ENCODE measurements around the gene RNGTT. TPM values are rescaled to one million over a fixed set of nuclear protein-coding genes. Genes with fewer than 3 reads are reported as not detected.
"Not testable (repeated sequence)": the region's sequence is repeated elsewhere in the genome, so short reads cannot be mapped to it uniquely, and the experiment has no call there.

Gene RNGTT
- total RNA-seq, 1 donor from 2014 or later = 13.4 TPM

DNA sequence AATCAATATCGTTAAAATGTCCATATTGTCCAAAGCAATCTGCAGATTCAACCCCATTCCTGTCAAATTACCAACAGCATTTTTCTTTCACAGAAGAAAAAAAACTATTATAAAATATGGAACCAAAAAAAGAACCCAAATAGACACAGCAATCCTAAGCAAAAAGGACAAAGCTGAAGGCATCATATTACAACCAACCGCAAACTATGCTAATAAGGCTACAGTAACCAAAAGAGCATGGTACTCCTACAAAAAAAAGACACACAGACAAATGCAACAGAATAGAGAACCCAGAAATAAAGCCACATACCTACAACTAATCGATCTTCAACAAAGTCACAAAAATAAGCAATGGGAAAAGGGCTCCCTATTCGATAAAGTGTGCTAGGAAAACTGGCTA is 49.2 kb downstream of the RNGTT start:
- Mint-ChIP-seq H3K27ac (no peak overlapping the region), H3K4me3 (no peak overlapping the region), H3K36me3 (peaks cover 20% of the 10 kb centered on the region), H3K9me3 (peaks cover 7% of the 10 kb centered on the region), H3K4me1 (ENCODE audit: unreplicated experiment) (peaks cover 9% of the 10 kb centered on the region), H3K27me3 (no peaks in the 10 kb centered on the region)
- no peak for DNase-seq (ENCODE audit: extremely low spot score, unreplicated experiment)
- TF ChIP-seq, protein P1, sequence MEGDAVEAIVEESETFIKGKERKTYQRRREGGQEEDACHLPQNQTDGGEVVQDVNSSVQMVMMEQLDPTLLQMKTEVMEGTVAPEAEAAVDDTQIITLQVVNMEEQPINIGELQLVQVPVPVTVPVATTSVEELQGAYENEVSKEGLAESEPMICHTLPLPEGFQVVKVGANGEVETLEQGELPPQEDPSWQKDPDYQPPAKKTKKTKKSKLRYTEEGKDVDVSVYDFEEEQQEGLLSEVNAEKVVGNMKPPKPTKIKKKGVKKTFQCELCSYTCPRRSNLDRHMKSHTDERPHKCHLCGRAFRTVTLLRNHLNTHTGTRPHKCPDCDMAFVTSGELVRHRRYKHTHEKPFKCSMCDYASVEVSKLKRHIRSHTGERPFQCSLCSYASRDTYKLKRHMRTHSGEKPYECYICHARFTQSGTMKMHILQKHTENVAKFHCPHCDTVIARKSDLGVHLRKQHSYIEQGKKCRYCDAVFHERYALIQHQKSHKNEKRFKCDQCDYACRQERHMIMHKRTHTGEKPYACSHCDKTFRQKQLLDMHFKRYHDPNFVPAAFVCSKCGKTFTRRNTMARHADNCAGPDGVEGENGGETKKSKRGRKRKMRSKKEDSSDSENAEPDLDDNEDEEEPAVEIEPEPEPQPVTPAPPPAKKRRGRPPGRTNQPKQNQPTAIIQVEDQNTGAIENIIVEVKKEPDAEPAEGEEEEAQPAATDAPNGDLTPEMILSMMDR (conservative IDR thresholded peaks at IDR 0.05) = no peak

DNA sequence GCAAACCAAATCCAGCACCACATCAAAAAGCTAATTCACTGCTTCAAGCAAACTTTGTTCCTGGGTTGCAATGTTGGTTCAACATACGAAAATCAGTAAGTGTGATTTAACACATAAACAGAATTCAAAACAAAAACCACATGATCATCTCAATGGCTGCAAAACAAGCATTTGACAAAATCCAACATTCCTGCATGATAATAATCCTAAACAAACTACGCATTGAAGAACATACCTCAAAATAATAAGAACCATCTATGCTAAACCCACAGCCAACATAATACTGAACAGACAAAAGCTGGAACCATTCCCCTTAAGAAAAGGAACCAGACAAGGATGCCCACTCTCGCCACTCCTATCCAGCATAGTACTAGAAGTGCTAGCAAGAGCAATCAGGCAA is 49.9 kb downstream of the RNGTT start:
- DNase-seq (ENCODE audit: extremely low spot score, unreplicated experiment) = no peak
- Mint-ChIP-seq H3K27me3 (no peaks in the 10 kb centered on the region), H3K27ac (no peak overlapping the region), H3K9me3 (peaks cover 7% of the 10 kb centered on the region), H3K4me1 (ENCODE audit: unreplicated experiment) (peaks cover 9% of the 10 kb centered on the region), H3K4me3 (no peak overlapping the region), H3K36me3 (peaks cover 20% of the 10 kb centered on the region)
- TF ChIP-seq, protein P1 (conservative IDR thresholded peaks at IDR 0.05) = no peak

DNA sequence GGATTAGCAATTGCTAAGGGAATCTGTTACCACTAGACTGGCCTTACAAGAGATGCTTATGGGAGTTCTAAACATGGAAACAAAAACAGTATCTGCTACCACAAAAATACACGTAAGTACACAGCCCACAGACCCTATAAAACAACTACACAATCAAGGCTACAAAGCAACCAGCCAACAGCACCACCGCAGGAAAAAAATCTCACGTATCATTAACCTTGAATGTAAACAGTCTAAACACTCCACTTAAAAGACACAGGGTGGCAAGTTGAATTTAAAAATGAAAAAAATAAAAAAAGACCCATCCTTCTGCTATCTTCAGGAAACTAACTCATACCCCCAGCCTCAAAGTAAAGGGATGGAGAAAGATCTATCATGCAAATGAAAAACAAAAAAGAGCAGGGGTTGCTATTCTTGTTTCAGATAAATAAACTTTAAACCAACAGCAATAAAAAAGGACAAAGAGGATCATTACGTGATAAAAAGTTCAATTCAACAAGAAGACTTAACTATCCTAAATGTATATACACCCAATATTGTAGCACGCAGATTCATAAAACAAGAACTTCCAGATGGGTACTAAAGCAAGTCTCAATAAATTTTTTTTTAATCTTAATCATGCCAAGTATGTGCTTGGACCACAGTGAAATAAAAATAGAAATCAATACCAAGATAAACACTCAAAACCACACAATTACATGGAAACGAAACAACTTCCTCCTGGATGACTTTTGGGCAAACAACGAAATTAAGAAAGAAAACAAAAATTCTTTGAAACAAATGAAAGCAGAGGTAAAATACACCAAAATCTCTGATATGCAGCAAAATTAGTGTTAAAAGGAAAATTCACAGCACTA is 52.3 kb downstream of the RNGTT start:
- Mint-ChIP-seq H3K4me1 (ENCODE audit: unreplicated experiment) (peaks cover 5% of the 10 kb centered on the region), H3K27ac (no peak overlapping the region), H3K27me3 (no peaks in the 10 kb centered on the region), H3K9me3 (peaks cover 7% of the 10 kb centered on the region), H3K36me3 (peaks cover 19% of the 10 kb centered on the region), H3K4me3 (no peak overlapping the region)
- TF ChIP-seq, protein P1 (conservative IDR thresholded peaks at IDR 0.05) = no peak
- no peak for DNase-seq (ENCODE audit: extremely low spot score, unreplicated experiment)

DNA sequence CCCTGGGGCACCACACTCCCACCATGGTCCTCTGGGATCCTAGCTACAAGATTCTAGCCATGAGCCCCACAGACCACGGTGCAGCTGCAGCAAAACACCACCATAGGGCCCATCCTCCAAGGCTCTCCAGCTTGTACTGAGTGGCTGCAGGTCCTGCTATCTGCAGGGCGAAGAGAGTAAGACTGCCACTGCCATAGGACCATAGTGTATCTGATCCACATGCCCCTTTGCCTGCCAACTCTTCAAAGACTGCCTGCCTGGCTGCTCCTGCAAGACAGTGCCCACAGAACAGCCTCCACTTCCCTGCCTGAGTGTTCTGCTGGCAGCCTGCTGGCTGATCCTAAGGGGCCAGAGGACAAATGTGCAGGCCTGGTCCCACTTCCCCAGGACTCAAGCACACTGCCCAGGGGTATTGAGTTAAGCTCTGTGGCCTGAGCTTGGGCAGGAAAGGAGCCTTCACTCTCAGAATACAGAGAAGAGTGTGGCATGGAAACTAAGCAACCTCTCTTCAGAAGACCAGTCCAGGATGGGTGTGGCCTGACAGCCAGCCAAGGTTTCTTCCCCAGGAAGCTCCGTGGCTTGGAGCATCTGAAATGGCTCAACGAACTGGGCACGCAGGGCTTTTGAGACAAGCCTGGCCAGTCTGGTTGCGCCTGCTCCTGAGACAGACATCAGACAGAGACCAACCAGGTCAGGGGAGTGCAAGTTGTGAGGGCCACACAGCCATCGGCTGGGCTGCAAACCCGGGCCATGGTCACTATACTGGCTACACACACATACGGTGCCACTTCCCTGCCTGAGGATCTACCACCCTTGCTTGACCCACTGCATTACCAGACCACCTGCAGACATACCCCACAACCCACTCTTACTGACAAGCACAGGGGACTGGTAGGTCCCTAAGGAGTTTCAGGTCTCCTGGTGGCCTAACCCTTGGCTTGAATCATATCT is 54.5 kb downstream of the RNGTT start:
- Mint-ChIP-seq H3K4me3 (no peak overlapping the region), H3K36me3 (peaks cover 21% of the 10 kb centered on the region), H3K9me3 (no peaks in the 10 kb centered on the region), H3K27me3 (no peaks in the 10 kb centered on the region), H3K27ac (no peak overlapping the region), H3K4me1 (ENCODE audit: unreplicated experiment) (no peaks in the 10 kb centered on the region)
- DNase-seq (ENCODE audit: extremely low spot score, unreplicated experiment) = no peak
- TF ChIP-seq, protein P1 (conservative IDR thresholded peaks at IDR 0.05) = no peak

DNA sequence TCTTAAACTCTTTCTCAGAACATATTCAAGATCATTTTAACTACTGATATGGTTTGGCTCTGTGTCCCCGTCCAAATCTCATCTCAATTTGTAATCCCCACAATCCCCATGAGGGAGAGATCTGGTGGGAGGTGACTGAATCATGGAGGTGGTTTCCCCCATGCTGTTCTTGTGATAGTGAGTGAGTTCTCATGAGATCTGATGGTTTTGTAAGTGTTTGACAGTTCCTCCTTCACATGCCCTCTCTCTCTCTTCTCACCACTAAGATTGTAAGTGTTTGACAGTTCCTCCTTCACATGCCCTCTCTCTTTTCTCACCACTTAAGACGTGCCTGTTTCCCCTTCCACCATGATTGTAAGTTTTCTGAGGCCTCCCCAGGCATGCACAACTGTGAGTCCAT is 56.3 kb downstream of the RNGTT start:
- DNase-seq (ENCODE audit: extremely low spot score, unreplicated experiment); H3K27me3 Mint-ChIP-seq; H3K27ac Mint-ChIP-seq; H3K4me3 Mint-ChIP-seq; H3K9me3 Mint-ChIP-seq; H3K4me1 Mint-ChIP-seq (ENCODE audit: unreplicated experiment): not testable (repeated sequence)
- H3K36me3 Mint-ChIP-seq = peaks cover 20% of the 10 kb centered on the region

Measured in type B pancreatic cell (in vitro differentiated cells).